ENCODE measurements around the gene GADD45B. TPM values are rescaled to one million over a fixed set of nuclear protein-coding genes. Genes with fewer than 3 reads are reported as not detected.

Gene GADD45B
- total and polyA plus RNA-seq, 7 donors, result 10.9 to 94.1 (median 19.3) TPM

DNA sequence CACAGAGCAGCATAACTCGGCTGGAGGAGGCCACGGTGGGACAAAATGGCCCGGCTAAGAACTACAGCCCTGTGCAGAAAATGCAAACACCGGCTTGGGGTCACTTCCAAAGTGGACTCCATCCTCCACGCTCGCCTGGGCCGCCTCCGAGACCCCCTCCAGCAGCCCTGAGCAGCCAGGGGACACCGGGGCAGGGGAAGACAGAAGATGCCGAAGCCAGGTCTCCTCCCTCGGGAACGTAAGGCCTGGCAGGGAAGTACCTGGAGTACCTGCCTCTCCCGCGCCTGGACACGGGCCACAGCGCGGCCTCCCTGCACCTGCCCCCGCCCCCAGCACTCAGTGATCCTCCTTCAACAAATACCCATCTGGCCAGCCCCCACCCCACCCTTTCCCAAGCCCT is 24.2 kb upstream of the GADD45B start:
- 89 to 93% (median 92%) methylated on average over 18 of the region's 18 CpGs for WGBS, 3 donors
- TF ChIP-seq, protein P1, sequence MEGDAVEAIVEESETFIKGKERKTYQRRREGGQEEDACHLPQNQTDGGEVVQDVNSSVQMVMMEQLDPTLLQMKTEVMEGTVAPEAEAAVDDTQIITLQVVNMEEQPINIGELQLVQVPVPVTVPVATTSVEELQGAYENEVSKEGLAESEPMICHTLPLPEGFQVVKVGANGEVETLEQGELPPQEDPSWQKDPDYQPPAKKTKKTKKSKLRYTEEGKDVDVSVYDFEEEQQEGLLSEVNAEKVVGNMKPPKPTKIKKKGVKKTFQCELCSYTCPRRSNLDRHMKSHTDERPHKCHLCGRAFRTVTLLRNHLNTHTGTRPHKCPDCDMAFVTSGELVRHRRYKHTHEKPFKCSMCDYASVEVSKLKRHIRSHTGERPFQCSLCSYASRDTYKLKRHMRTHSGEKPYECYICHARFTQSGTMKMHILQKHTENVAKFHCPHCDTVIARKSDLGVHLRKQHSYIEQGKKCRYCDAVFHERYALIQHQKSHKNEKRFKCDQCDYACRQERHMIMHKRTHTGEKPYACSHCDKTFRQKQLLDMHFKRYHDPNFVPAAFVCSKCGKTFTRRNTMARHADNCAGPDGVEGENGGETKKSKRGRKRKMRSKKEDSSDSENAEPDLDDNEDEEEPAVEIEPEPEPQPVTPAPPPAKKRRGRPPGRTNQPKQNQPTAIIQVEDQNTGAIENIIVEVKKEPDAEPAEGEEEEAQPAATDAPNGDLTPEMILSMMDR (IDR thresholded peaks at IDR 0.05), result no peak
- Histone ChIP-seq H3K36me3 (ENCODE audit: insufficient read depth in 1 of 2, low read depth in 1 of 2) (no peaks in the 10 kb centered on the region), H3K27ac (no peak overlapping the region), H3K4me3 (no peak overlapping the region), H3K9me3 (no peaks in the 10 kb centered on the region), H3K27me3 (ENCODE audit: insufficient read depth in 3 of 3, low read length in 2 of 3) (no peaks in the 10 kb centered on the region), H3K4me1 (peaks cover 10% of the 10 kb centered on the region)
- ATAC-seq, result no peak
- DNase-seq, result no peak
- intact Hi-C loops (cut with DNase I), result no loop called here

DNA sequence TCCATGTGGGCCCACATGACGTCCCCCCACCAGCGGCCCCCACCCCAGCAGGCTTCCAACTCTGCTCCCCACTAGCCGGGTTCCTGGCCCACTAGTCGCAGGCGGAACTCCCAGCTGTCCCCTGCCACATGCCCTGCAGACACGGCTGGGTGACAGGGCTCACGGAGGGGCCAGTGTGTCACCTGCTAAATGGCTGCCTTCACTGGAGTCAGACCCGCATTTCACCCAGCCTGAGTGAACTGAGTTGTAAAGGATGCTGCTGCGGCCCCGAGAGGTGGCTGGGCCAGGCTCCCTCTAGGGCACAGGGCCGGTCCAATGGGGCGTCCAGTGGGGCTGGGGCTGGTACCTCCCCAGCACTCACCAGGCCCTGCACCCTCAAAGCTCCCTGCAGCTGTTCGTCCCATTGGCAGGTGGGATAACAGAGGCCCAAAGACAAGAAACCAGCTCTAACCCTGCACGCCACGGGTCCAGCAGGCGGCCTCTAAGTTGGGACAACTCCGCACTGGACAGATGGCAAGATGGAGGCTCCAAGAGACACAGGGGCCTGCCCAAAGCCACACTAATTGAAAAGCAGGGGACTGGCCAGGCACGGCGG is 22.4 kb upstream of the GADD45B start:
- 71 to 89% (median 78%) methylated on average over 18 to 19 of the region's 19 CpGs for WGBS, 3 donors
- intact Hi-C loops (cut with DNase I), result no loop called here

GRCh38 chr19:2454199-2454961 is 21.5 kb upstream of the GADD45B start:
- Histone ChIP-seq H3K36me3 (ENCODE audit: insufficient read depth in 1 of 2, low read depth in 1 of 2) (no peaks in the 10 kb centered on the region), H3K27me3 (ENCODE audit: insufficient read depth in 3 of 3, low read length in 2 of 3) (no peaks in the 10 kb centered on the region), H3K4me1 (peaks cover 8% of the 10 kb centered on the region), H3K27ac (no peak overlapping the region), H3K4me3 (no peak overlapping the region), H3K9me3 (no peaks in the 10 kb centered on the region)
- no peak for DNase-seq
- WGBS, 3 donors, result 89 to 94% (median 92%) methylated on average over 18 to 19 of the region's 19 CpGs
- no peak for ATAC-seq
- intact Hi-C loops (cut with DNase I), result no loop called here
- TF ChIP-seq, protein P1 (IDR thresholded peaks at IDR 0.05), result no peak

More for the DNA sequence above, 22.4 kb upstream of the GADD45B start:
- TF ChIP-seq, protein P1 (IDR thresholded peaks at IDR 0.05), result no peak
- H3K4me1 ChIP-seq, result peaks cover 8% of the 10 kb centered on the region
- H3K36me3 ChIP-seq (ENCODE audit: insufficient read depth in 1 of 2, low read depth in 1 of 2), result no peaks in the 10 kb centered on the region
- ATAC-seq (no peak), DNase-seq (no peak)
- no peaks in the 10 kb centered on the region for H3K27me3 ChIP-seq (ENCODE audit: insufficient read depth in 3 of 3, low read length in 2 of 3)
- H3K9me3 ChIP-seq, result no peaks in the 10 kb centered on the region
- H3K27ac ChIP-seq, result no peak overlapping the region
- no peak overlapping the region for H3K4me3 ChIP-seq

DNA sequence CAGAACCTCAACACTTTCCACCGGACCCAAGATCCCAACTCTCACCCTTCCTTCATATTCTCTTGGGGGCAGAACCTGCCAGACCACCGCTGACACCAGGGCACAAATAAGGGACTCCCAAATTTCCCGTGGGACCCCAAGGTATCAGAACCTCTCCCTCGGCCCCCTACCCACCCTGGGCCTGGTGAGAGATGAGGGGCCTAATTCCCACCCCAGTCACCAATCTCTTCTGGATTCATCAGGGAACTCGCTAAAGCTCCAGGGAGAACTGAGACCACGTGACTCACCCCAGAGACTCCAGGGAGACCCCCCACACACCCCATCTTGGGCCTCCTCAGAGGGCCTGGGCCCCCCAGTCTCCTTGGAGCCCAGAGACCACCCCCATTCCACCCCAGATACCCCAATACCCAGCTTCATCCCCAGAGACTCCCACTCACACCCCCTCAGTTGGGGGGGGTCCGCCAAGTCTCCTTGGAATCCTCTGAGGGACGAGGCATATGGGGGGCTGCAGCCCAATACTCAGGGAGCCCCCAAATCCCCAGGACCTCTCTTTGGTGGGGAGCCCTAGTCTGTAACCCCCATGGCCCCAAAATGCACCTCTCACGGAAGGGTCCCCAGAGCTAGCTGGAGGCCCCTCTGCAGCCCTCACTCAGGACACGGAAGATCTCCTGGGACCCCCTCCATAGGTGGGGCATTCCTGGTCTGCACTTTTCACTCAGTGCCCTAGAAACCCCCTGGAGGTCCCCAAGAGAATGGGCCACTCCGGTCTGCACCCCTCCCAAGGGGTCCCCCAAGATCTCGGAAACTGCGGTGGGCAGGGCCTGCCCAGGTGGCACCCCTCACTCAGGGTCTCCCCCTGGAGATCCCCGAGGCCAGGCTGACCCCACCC is 20.7 kb upstream of the GADD45B start:
- Histone ChIP-seq H3K4me1 (peaks cover 8% of the 10 kb centered on the region), H3K27me3 (ENCODE audit: insufficient read depth in 3 of 3, low read length in 2 of 3) (no peaks in the 10 kb centered on the region), H3K27ac (no peak overlapping the region), H3K9me3 (no peaks in the 10 kb centered on the region), H3K36me3 (ENCODE audit: insufficient read depth in 1 of 2, low read depth in 1 of 2) (no peaks in the 10 kb centered on the region), H3K4me3 (peak overlapping the region; percentile 95)
- DNase-seq, result no peak
- peak in 1 of 4 donors; percentile 1 for ATAC-seq
- TF ChIP-seq, protein P1 (IDR thresholded peaks at IDR 0.05), result no peak
- intact Hi-C loops (cut with DNase I), result no loop called here
- 65 to 77% (median 68%) methylated on average over 12 to 14 of the region's 14 CpGs for WGBS, 3 donors

Data from psoas muscle (tissue), 8 donors.